Measurements from ENCODE around the gene KCTD15.

DNA sequence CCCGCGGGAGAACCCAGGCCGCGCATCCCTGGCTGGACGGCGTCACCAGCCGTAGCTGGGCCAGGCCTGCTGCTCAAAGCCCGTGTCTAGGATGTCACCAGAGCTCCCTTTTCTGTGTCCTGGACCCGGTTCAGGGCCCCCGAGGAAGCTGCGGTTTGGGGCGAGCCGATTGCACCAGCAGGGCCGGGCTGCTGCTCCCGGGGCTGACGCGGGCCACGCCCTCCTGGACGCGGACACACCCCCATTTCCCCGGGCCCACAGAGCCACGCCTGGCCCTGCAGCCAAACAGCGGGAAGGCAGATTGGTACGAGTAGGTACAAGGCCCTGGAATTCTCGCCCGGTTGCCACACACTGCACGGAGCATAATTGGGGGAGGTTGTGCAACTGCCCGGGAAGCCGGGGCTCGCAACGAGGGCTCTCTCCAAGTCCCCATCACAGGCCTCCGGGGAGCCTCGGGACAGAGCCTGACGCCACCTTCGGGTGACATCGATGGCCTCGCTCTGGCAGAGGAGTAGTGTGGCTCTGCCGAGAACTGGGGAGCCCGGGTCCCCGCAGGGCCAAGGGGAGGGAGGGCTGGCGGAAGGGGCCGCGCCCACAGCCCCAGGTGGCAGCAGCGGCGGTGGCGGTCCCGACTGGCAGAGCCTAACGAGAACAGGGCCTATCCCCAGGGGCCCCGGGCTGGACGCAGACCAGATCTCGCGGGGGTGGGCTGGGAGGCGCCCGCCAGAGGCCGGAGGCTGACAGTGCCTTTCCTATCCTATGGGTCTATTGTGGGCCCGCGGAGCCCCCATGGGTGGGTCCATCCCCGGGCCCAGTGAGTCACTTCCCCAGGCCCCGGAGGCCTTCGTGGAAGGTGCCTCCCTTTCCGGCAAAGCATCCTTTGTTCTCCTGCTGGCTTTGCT is 23.5 kb downstream of the KCTD15 start:
- TF ChIP-seq, protein P1, sequence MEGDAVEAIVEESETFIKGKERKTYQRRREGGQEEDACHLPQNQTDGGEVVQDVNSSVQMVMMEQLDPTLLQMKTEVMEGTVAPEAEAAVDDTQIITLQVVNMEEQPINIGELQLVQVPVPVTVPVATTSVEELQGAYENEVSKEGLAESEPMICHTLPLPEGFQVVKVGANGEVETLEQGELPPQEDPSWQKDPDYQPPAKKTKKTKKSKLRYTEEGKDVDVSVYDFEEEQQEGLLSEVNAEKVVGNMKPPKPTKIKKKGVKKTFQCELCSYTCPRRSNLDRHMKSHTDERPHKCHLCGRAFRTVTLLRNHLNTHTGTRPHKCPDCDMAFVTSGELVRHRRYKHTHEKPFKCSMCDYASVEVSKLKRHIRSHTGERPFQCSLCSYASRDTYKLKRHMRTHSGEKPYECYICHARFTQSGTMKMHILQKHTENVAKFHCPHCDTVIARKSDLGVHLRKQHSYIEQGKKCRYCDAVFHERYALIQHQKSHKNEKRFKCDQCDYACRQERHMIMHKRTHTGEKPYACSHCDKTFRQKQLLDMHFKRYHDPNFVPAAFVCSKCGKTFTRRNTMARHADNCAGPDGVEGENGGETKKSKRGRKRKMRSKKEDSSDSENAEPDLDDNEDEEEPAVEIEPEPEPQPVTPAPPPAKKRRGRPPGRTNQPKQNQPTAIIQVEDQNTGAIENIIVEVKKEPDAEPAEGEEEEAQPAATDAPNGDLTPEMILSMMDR (IDR thresholded peaks at IDR 0.05; ENCODE audit: insufficient read depth, low read length, poor library complexity, severe bottlenecking), result no peak
- no peak for TF ChIP-seq EZH2phosphoT487 (conservative IDR thresholded peaks at IDR 0.05; ENCODE audit: low read length)
